Uterus (tissue), 4 donors: ENCODE data around the gene PTPRG. TPM values are rescaled to one million over a fixed set of nuclear protein-coding genes. Genes with fewer than 3 reads are reported as not detected.

ENCODE experiments used
- DNase-seq, 2 donors: peaks; one replicate each; pipeline ENCODE4 v3.0.0-alpha.2; 2019 to 2020
- H3K27ac ChIP-seq, 2 donors: fragments of 200-600 bp; sonication (generic); 1 replicate in 1 of 2; 2 replicates in 1 of 2; pipeline ENCODE4 v1.5.1; 2016 to 2018
- H3K27me3 ChIP-seq, 2 donors: fragments of 200-600 bp; sonication (generic); one replicate each; pipeline ENCODE4 v1.5.1; 2018 to 2019; ENCODE audit warnings: control low read depth in 1 of 2
- H3K36me3 ChIP-seq, 2 donors: fragments of 200-600 bp; sonication (generic); one replicate each; pipeline ENCODE4 v1.5.1; 2019; ENCODE audit warnings: control low read depth in 1 of 2
- H3K4me1 ChIP-seq, 2 donors: fragments of 200-600 bp; sonication (generic); one replicate each; pipeline ENCODE4 v1.5.1; 2018 to 2019; ENCODE audit warnings: control low read depth in 1 of 2
- H3K4me3 ChIP-seq, 2 donors: fragments of 200-600 bp; sonication (generic); 1 replicate in 1 of 2; 2 replicates in 1 of 2; pipeline ENCODE4 v1.5.1; 2018 to 2019; ENCODE audit warnings: mild to moderate bottlenecking in 1 of 2
- H3K9me3 ChIP-seq, 2 donors: fragments of 200-600 bp; sonication (generic); one replicate each; pipeline ENCODE4 v1.5.1; 2019; ENCODE audit warnings: control low read depth in 1 of 2
- POLR2A ChIP-seq, 2 donors: fragments of 450-650 bp; IDR thresholded peaks; one replicate each; pipeline ENCODE4 v1.6.1; 2016; ENCODE audit warnings: antibody characterized with exemption in 2 of 2, mild to moderate bottlenecking in 1 of 2, moderate library complexity in 1 of 2
- intact Hi-C: fragments of 100-400 bp; cut with DNase I; formaldehyde crosslinking; loops from one replicate; pipeline ENCODE4 v1.15.1; 2023; ENCODE audit warnings: low total_unique reads
- total RNA-seq, 4 donors: library from RNA; depleted of rRNA in 3 of 4; stranded (reverse); fragments of >200 nt in 3 of 4; gene quantifications; one replicate each; pipeline versions ENCODE4 v1.1.0 to v1.2.4, GENCODE V29; 2014 to 2023
- TF ChIP-seq, protein P1 (sequence below), 4 experiments: fragments of 200-600 bp in 2 of 4; fragments of 450-650 bp in 2 of 4; sonication (generic) in 2 of 4; IDR thresholded peaks; one replicate each; pipeline ENCODE4 v1.5.1; 2016 to 2019; ENCODE audit warnings: antibody characterized with exemption in 4 of 4, mild to moderate bottlenecking in 2 of 4, moderate library complexity in 1 of 4
- donor health status: DM: yes; HTN: yes; CAD: no.

Gene PTPRG
- total RNA-seq, 4 donors from 2014 or later, result 43.5 to 136 (median 62.6) TPM

DNA sequence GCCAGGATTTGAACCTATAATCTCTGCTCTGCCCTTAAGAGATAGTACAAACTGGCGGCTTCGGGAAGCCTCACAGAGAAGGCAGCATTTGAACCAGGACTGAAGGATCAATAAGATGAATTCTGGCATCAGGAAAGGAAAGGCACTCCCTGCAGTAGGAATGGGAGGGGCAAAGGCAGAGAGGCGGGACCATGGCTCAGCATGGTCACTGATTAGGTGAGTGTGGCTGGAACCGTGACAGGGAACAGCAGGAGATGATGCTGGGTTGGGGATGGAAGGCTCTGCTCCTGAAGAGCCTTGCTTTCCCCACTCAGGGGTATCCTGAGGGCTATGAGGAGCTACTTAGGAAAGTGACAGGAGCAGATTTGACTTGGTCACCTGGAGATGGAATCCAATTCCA lies 653.5 kb downstream of the PTPRG start:
- Histone ChIP-seq H3K4me1 (no peaks in the 10 kb centered on the region), H3K27ac (no peak overlapping the region), H3K4me3 (no peak overlapping the region), H3K27me3 (no peaks in the 10 kb centered on the region), H3K36me3 (no peaks in the 10 kb centered on the region), H3K9me3 (no peaks in the 10 kb centered on the region)
- DNase-seq, result no peak
- TF ChIP-seq, protein P1, sequence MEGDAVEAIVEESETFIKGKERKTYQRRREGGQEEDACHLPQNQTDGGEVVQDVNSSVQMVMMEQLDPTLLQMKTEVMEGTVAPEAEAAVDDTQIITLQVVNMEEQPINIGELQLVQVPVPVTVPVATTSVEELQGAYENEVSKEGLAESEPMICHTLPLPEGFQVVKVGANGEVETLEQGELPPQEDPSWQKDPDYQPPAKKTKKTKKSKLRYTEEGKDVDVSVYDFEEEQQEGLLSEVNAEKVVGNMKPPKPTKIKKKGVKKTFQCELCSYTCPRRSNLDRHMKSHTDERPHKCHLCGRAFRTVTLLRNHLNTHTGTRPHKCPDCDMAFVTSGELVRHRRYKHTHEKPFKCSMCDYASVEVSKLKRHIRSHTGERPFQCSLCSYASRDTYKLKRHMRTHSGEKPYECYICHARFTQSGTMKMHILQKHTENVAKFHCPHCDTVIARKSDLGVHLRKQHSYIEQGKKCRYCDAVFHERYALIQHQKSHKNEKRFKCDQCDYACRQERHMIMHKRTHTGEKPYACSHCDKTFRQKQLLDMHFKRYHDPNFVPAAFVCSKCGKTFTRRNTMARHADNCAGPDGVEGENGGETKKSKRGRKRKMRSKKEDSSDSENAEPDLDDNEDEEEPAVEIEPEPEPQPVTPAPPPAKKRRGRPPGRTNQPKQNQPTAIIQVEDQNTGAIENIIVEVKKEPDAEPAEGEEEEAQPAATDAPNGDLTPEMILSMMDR (IDR thresholded peaks at IDR 0.05), result no peak
- TF ChIP-seq POLR2A (IDR thresholded peaks at IDR 0.05), result no peak
- intact Hi-C loops, result no loop called here

DNA sequence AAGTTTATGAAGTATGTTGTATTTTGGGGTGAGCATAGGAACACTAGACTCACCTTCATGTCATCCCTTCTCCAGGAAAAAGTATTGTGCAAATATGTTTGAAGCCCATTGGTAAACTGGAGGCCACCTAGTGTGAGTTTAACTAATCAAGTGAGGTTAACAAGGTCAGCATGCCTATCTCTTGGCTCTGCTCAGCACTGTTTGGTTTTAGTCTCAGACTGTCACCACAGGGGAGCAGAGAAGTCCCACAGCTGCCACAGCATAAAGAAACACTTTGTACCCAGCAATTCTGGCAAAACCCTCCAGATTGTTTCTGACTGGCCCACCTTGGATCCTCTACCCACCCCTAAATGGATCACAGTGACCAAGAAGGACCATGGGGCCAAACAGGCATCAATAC lies 659.2 kb downstream of the PTPRG start:
- TF ChIP-seq, protein P1 (IDR thresholded peaks at IDR 0.05), result no peak
- TF ChIP-seq POLR2A (IDR thresholded peaks at IDR 0.05), result no peak
- intact Hi-C loops, result no loop called here
- Histone ChIP-seq H3K27ac (no peak overlapping the region), H3K4me3 (no peak overlapping the region), H3K9me3 (no peaks in the 10 kb centered on the region), H3K27me3 (no peaks in the 10 kb centered on the region), H3K4me1 (no peaks in the 10 kb centered on the region), H3K36me3 (no peaks in the 10 kb centered on the region)
- no peak for DNase-seq

DNA sequence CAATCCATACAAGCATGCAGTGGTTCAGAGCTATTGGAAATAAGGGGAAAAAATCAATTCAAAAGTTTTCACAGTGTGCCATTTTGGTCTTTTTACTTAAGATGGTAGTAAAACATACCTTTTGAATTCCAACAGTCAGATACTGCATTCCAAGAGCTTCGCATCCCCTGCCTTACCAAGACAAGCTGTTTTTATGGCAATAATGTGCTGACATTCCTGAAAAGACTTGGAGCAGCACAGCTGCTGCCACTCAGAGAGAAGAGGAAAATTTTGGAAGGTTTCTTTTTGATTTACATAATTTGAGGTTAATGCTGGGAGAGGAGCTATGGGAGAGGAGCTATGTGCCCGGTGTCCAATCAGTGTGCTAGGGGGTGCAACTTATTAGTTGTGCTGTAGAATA lies 663.7 kb downstream of the PTPRG start:
- H3K9me3 ChIP-seq, result no peaks in the 10 kb centered on the region
- intact Hi-C loops, result no loop called here
- H3K4me1 ChIP-seq, result no peaks in the 10 kb centered on the region
- no peaks in the 10 kb centered on the region for H3K27me3 ChIP-seq
- no peak for TF ChIP-seq POLR2A (IDR thresholded peaks at IDR 0.05)
- TF ChIP-seq, protein P1 (IDR thresholded peaks at IDR 0.05), result no peak
- H3K27ac ChIP-seq, result no peak overlapping the region
- H3K4me3 ChIP-seq, result no peak overlapping the region
- DNase-seq, result no peak
- H3K36me3 ChIP-seq, result no peaks in the 10 kb centered on the region

DNA sequence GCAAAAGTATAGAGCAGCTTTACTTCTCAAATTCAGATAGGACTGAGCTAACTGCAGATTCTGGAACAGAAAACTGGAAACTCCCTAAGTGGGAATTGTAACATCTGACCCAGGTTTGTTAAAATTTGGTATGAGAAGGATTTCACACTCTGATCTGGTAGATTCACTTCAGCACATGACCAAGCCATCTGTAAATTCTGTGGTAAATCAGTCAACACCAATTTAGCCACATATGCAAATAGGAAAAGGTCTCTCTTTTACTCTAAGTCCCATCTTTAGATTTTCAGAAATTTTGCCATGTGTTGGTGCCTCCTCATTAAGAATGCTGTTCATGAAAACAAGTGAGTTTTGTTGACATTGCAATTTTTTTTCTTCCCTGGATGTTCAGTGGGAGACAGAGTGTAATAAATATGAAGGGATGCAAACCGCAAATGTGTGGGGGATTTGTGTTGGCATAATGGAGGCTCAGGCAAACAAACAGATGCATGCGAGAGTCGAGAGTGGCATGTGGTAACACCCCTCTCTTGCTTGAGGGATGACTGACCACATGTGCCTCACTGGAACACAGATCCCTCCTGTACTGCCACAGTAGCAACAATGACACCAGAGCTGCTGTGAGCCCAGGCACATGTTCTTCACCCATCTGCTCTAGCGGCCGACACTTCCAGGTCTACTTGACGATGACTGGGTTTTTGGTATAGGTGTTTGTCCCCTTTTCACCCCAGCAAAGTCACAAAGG lies 665.4 kb downstream of the PTPRG start:
- no peak for TF ChIP-seq POLR2A (IDR thresholded peaks at IDR 0.05)
- TF ChIP-seq, protein P1 (IDR thresholded peaks at IDR 0.05), result no peak

DNA sequence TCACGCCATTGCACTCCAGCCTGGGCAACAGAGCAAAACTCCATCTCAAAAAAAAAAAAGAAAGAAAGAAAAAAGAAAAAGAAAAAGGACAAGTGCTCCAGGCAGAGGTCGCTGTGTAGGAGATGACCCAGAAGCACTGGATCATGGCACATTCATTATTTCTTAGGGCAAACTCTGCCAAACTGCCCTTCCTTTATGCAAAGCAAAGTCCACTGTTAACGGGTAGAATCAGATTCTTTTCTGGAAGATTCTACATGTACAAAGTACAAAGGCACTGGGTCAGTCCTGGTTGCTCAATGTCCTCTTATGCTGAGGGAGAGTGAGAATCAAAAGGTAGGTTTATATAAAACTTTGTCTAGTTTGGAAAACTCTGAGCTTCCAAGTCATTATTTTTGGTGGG lies 667.1 kb downstream of the PTPRG start:
- H3K9me3 ChIP-seq, result no peaks in the 10 kb centered on the region
- intact Hi-C loops, result no loop called here
- H3K4me3 ChIP-seq, result no peak overlapping the region
- H3K27ac ChIP-seq, result no peak overlapping the region
- TF ChIP-seq, protein P1 (IDR thresholded peaks at IDR 0.05), result no peak
- no peak for TF ChIP-seq POLR2A (IDR thresholded peaks at IDR 0.05)
- no peaks in the 10 kb centered on the region for H3K4me1 ChIP-seq
- no peak for DNase-seq
- no peaks in the 10 kb centered on the region for H3K27me3 ChIP-seq
- H3K36me3 ChIP-seq, result no peaks in the 10 kb centered on the region

More for the DNA sequence above, 665.4 kb downstream of the PTPRG start:
- no peak for DNase-seq
- Histone ChIP-seq H3K4me1 (no peaks in the 10 kb centered on the region), H3K36me3 (no peaks in the 10 kb centered on the region), H3K9me3 (no peaks in the 10 kb centered on the region), H3K4me3 (no peak overlapping the region), H3K27me3 (no peaks in the 10 kb centered on the region), H3K27ac (no peak overlapping the region)
- intact Hi-C loops, result no loop called here
